IPS-11a (cell line): ENCODE results near the gene ENDOD1.

Experiments
- H3K4me3 ChIP-seq: one replicate; pipeline ENCODE4 v1.5.1; 2013; ENCODE audit warnings: low read depth, low read length, control low read depth

The ENDOD1 gene

GRCh38 chr11:95142431-95142830 is 52.8 kb downstream of the ENDOD1 start:
- H3K4me3 ChIP-seq = no peak overlapping the region

GRCh38 chr11:95143106-95143681 is 53.5 kb downstream of the ENDOD1 start:
- H3K4me3 ChIP-seq = no peak overlapping the region

- H3K4me3 ChIP-seq = no peak overlapping the region
Measured at GRCh38 chr11:95144313-95145235, 54.9 kb downstream of the ENDOD1 start.

GRCh38 chr11:95145430-95146060 is 55.9 kb downstream of the ENDOD1 start:
- no peak overlapping the region for H3K4me3 ChIP-seq

- H3K4me3 ChIP-seq = no peak overlapping the region
Measured at GRCh38 chr11:95147364-95147905, 57.8 kb downstream of the ENDOD1 start.

GRCh38 chr11:95148406-95148805 is 58.8 kb downstream of the ENDOD1 start:
- H3K4me3 ChIP-seq = no peak overlapping the region

- no peak overlapping the region for H3K4me3 ChIP-seq
Measured at GRCh38 chr11:95148938-95149337, 59.3 kb downstream of the ENDOD1 start.

- H3K4me3 ChIP-seq = peak overlapping the region; percentile 56
Measured at GRCh38 chr11:95149651-95150364, 60.2 kb downstream of the ENDOD1 start.

- H3K4me3 ChIP-seq = peak overlapping the region; percentile 56
Measured at GRCh38 chr11:95150956-95151684, 61.5 kb downstream of the ENDOD1 start.

GRCh38 chr11:95152876-95153856 is 63.5 kb downstream of the ENDOD1 start:
- no peak overlapping the region for H3K4me3 ChIP-seq

GRCh38 chr11:95153857-95154246 is 64.2 kb downstream of the ENDOD1 start:
- no peak overlapping the region for H3K4me3 ChIP-seq

GRCh38 chr11:95154514-95154913 is 64.9 kb downstream of the ENDOD1 start:
- H3K4me3 ChIP-seq = no peak overlapping the region

GRCh38 chr11:95155385-95155784 is 65.7 kb downstream of the ENDOD1 start:
- H3K4me3 ChIP-seq = no peak overlapping the region

GRCh38 chr11:95156133-95156721 is 66.6 kb downstream of the ENDOD1 start:
- no peak overlapping the region for H3K4me3 ChIP-seq

GRCh38 chr11:95156916-95157541 is 67.4 kb downstream of the ENDOD1 start:
- H3K4me3 ChIP-seq = no peak overlapping the region

GRCh38 chr11:95157824-95158223 is 68.2 kb downstream of the ENDOD1 start:
- no peak overlapping the region for H3K4me3 ChIP-seq

GRCh38 chr11:95161248-95161647 is 71.6 kb downstream of the ENDOD1 start:
- no peak overlapping the region for H3K4me3 ChIP-seq

- H3K4me3 ChIP-seq = no peak overlapping the region
Measured at GRCh38 chr11:95163106-95163505, 73.5 kb downstream of the ENDOD1 start.
